HCT116 (cell line): ENCODE measurements around the gene CDH23. TPM values are rescaled to one million over a fixed set of nuclear protein-coding genes. Genes with fewer than 3 reads are reported as not detected.

Source experiments
- ATAC-seq: fragments of 200-7000 bp; cut with Tn5 transposase; 2 replicates; pipeline ENCODE4 v1.9.1; 2020; ENCODE audit warnings: mild to moderate bottlenecking, moderate library complexity
- BruUV-seq: library from RNA; stranded (reverse); fragments of 400-500 nt; replicated peaks from 2 replicates; lab custom pipeline; 2021; lab: Mats Ljungman, UMichigan
- CTCF ChIA-PET: fragments of 300-600 bp; sonication (Branson Sonifier 250); formaldehyde crosslinking; loops from one replicate; lab custom pipeline; 2021; ENCODE audit warnings: antibody characterized with exemption; lab: Charles Lee
- POLR2A ChIA-PET: fragments of 300-600, 350-600 bp; sonication (Branson Sonifier 250); formaldehyde crosslinking; loops from one replicate; lab custom pipeline; 2021; ENCODE audit warnings: antibody characterized with exemption; lab: Charles Lee
- RAD21 ChIA-PET, 2 experiments: fragments of 300-600 bp; sonication (Branson Sonifier 250); formaldehyde crosslinking; loops; one replicate each; lab custom pipeline; 2023; ENCODE audit warnings: low total read pairs in 2 of 2; ENCODE audit not compliant: uncharacterized antibody in 2 of 2, unreplicated experiment in 2 of 2, low non-redundant PET in 1 of 2; lab: Charles Lee
- DNase-seq: peaks from one replicate; pipeline ENCODE4 v3.0.0-alpha.2; 2010; ENCODE audit warnings: low read depth, low spot score
- H2AFZ ChIP-seq: fragments of 200-600 bp; shearing (Covaris generic), sonication (generic); 2 replicates; pipeline ENCODE4 v1.6.1; 2017; ENCODE audit warnings: low read depth, mixed run types, mixed read lengths, antibody characterized with exemption, low read length; ENCODE audit not compliant: poor library complexity, severe bottlenecking
- H3K27ac ChIP-seq: 2 replicates; pipeline ENCODE4 v1.5.1; 2012; ENCODE audit warnings: low read depth, low read length
- H3K27me3 ChIP-seq: fragments of 200-600 bp; sonication (generic); 2 replicates; pipeline ENCODE4 v1.6.1; 2016; ENCODE audit warnings: mixed run types, low read length, mixed read lengths; ENCODE audit not compliant: insufficient read depth
- H3K36me3 ChIP-seq, 2 experiments: fragments of 200-500 bp in 1 of 2; fragments of 200-600 bp in 1 of 2; sonication (Bioruptor generic) in 1 of 2; sonication (generic) in 1 of 2; 2 replicates each; pipeline versions ENCODE4 v1.5.1 to v1.6.1; 2014 to 2016; ENCODE audit warnings: low read length in 2 of 2, inconsistent platforms in 1 of 2, mixed read lengths in 1 of 2, mixed run types in 1 of 2; ENCODE audit not compliant: insufficient read depth in 2 of 2, control insufficient read depth in 1 of 2
- H3K4me1 ChIP-seq, 2 experiments: fragments of 200-600 bp in 1 of 2; sonication (generic) in 1 of 2; 2 replicates each; pipeline versions ENCODE4 v1.5.1 to v1.6.1; 2012 to 2017; ENCODE audit warnings: low read length in 2 of 2, inconsistent platforms in 1 of 2, mild to moderate bottlenecking in 1 of 2, mixed read lengths in 1 of 2, mixed run types in 1 of 2, moderate library complexity in 1 of 2; ENCODE audit not compliant: insufficient read depth in 2 of 2, control insufficient read depth in 1 of 2
- H3K4me2 ChIP-seq: fragments of 200-600 bp; sonication (generic); 2 replicates; pipeline ENCODE4 v1.6.1; 2017; ENCODE audit warnings: mixed run types, low read length, mixed read lengths
- H3K4me3 ChIP-seq, 2 experiments: fragments of 200-600 bp in 1 of 2; sonication (generic) in 1 of 2; replicated peaks in 1 of 2; 2 replicates each; pipeline ENCODE4 v1.5.1; 2011 to 2016; ENCODE audit warnings: low read length in 2 of 2, control low read depth in 1 of 2, low read depth in 1 of 2, mild to moderate bottlenecking in 1 of 2, mixed read lengths in 1 of 2, mixed run types in 1 of 2
- H3K79me2 ChIP-seq: fragments of 200-600 bp; sonication (generic); 2 replicates; pipeline ENCODE4 v1.6.1; 2017; ENCODE audit warnings: mild to moderate bottlenecking, mixed run types, low read length, moderate library complexity, mixed read lengths; ENCODE audit not compliant: insufficient read depth
- H3K9ac ChIP-seq: fragments of 200-600 bp; sonication (generic); 2 replicates; pipeline ENCODE4 v1.6.1; 2016; ENCODE audit warnings: low read length, mixed read lengths
- H3K9me2 ChIP-seq: fragments of 200-600 bp; sonication (generic), shearing (Covaris generic); 2 replicates; pipeline ENCODE4 v1.6.1; 2017; ENCODE audit warnings: mixed run types, mild to moderate bottlenecking, moderate library complexity; ENCODE audit not compliant: insufficient read depth
- H3K9me3 ChIP-seq, 2 experiments: fragments of 200-500 bp in 1 of 2; fragments of 200-600 bp in 1 of 2; sonication (Bioruptor generic) in 1 of 2; sonication (generic) in 1 of 2; 2 replicates each; pipeline ENCODE4 v1.6.1; 2014 to 2017; ENCODE audit warnings: low read length in 2 of 2, mixed read lengths in 2 of 2, inconsistent platforms in 1 of 2, low read depth in 1 of 2, mild to moderate bottlenecking in 1 of 2, mixed run types in 1 of 2, moderate library complexity in 1 of 2; ENCODE audit not compliant: control insufficient read depth in 1 of 2, insufficient read depth in 1 of 2
- H4K20me1 ChIP-seq: fragments of 200-600 bp; sonication (generic), shearing (Covaris generic); 2 replicates; pipeline ENCODE4 v1.6.1; 2017; ENCODE audit warnings: mixed run types, mild to moderate bottlenecking, moderate library complexity; ENCODE audit not compliant: insufficient read depth
- EGR1 ChIP-seq: IDR thresholded peaks from 2 replicates; pipeline ENCODE4 v1.6.1; 2012; ENCODE audit warnings: low read depth
- EZH2 ChIP-seq: fragments of 200-600 bp; sonication (generic); IDR thresholded peaks from 2 replicates; pipeline ENCODE4 v1.6.1; 2017; ENCODE audit warnings: antibody characterized with exemption, mixed run types
- EZH2phosphoT487 ChIP-seq: fragments of 200-600 bp; IDR thresholded peaks from 2 replicates; pipeline ENCODE4 v1.6.1; 2018; ENCODE audit warnings: antibody characterized with exemption, borderline replicate concordance
- FOSL1 ChIP-seq: IDR thresholded peaks from 2 replicates; pipeline ENCODE4 v1.6.1; 2012; ENCODE audit warnings: low read depth
- POLR2AphosphoS5 ChIP-seq: IDR thresholded peaks from 2 replicates; pipeline ENCODE4 v1.6.1; 2011; ENCODE audit warnings: mild to moderate bottlenecking, low read depth, low read length, moderate library complexity
- SRF ChIP-seq: IDR thresholded peaks from 2 replicates; pipeline ENCODE4 v1.6.1; 2012; ENCODE audit warnings: low read depth
- ZNF274 ChIP-seq: fragments of 200-500 bp; sonication (Bioruptor generic); IDR thresholded peaks from 2 replicates; pipeline ENCODE4 v1.6.1; 2014; ENCODE audit warnings: mild to moderate bottlenecking, low read depth, low read length, inconsistent platforms
- intact Hi-C: fragments of 100-400 bp; cut with micrococcal nuclease; formaldehyde crosslinking; loops from 2 replicates; pipeline ENCODE4 v1.10.0; 2022
- total RNA-seq: library from RNA; stranded (reverse); gene quantifications from one replicate; pipeline ENCODE4 v1.2.1, GENCODE V29; 2021; ENCODE audit not compliant: unreplicated experiment
- TF ChIP-seq, protein P1 (sequence below): IDR thresholded peaks from 2 replicates; pipeline ENCODE4 v1.6.1; 2012
- TF ChIP-seq, protein P2 (sequence below): IDR thresholded peaks from 2 replicates; pipeline ENCODE4 v1.6.1; 2011; ENCODE audit warnings: mild to moderate bottlenecking, low read length, moderate library complexity; ENCODE audit not compliant: insufficient replicate concordance; ENCODE audit errors: extremely low read depth

CDH23 gene
- total RNA-seq, 1 experiment from 2014 or later: not detected

DNA sequence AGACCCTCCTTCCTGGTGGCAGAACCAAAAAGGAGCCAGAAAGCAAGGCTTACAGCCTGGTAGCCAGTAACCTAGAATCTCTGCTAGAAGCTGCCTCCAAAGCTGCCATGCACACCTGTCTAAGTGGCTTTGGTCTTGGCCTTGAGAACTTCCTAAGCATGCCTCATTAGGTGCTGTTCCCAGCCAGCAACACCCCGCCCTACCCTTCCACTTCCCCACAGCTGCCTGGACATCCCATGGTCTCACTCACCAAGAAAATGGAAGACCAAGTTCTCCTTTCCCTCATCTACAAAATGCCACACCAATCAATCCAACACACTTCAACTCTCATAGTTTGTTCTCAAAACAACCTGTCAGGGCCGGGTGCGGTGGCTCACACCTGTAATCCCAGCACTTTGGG lies 450.1 kb downstream of the CDH23 start:
- Histone ChIP-seq H3K79me2 (peaks cover 91% of the 10 kb centered on the region), H4K20me1 (peaks cover 3% of the 10 kb centered on the region; the same call in 1 of the 2 replicates), H3K9me3 (no peaks in the 10 kb centered on the region), H2AFZ (no peak overlapping the region), H3K27ac (no peak overlapping the region), H3K4me2 (no peak overlapping the region), H3K36me3 (no peaks in the 10 kb centered on the region), H3K9me2 (no peaks in the 10 kb centered on the region), H3K4me3 (no peak overlapping the region), H3K4me1 (peaks cover 4 to 25% of the 10 kb centered on the region in 2 experiments; a peak in 3 of 4 replicates), H3K9ac (no peak overlapping the region), H3K27me3 (no peaks in the 10 kb centered on the region)
- RAD21 ChIA-PET: no interaction called here
- POLR2A ChIA-PET: interaction anchor here (1.3 kb wide), 1 partner anchor 14 kb away, joined by 3 read pairs; no protein-coding TSS in a partner anchor
- ATAC-seq: no peak
- BruUV-seq: no TSS peak
- no peak for TF ChIP-seq EGR1
- TF ChIP-seq POLR2AphosphoS5: no peak
- TF ChIP-seq FOSL1: no peak
- TF ChIP-seq, protein P1, sequence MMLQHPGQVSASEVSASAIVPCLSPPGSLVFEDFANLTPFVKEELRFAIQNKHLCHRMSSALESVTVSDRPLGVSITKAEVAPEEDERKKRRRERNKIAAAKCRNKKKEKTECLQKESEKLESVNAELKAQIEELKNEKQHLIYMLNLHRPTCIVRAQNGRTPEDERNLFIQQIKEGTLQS: no peak
- no peak for TF ChIP-seq SRF
- DNase-seq: no peak
- intact Hi-C loops: no loop called here
- CTCF ChIA-PET: no interaction called here

DNA sequence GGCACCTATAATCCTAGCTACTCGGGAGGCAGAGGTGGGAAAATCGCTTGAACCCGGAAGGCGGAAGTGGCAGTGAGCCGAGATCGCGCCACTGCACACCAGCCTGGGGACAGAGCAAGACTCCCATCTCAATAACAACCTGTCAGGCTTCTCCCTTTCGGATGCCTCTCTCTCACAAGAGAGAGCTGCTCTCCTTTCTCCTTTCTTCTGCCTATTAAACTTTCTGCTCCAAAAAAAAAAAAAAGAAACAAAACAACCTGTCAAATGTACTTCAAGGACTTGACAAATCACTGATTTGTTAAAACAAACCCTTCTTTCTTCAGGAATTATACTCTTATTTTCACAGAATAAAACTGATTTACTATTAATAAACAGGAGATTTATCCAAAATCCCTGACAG lies 450.7 kb downstream of the CDH23 start:
- Histone ChIP-seq H3K4me1 (peaks cover 4 to 30% of the 10 kb centered on the region in 2 experiments; a peak in 3 of 4 replicates), H3K9me3 (no peaks in the 10 kb centered on the region), H4K20me1 (peaks cover 3% of the 10 kb centered on the region; the same call in 1 of the 2 replicates), H3K9me2 (no peaks in the 10 kb centered on the region), H3K4me3 (no peak overlapping the region), H3K79me2 (peaks cover 85% of the 10 kb centered on the region), H3K4me2 (no peak overlapping the region), H2AFZ (no peak overlapping the region), H3K27ac (no peak overlapping the region), H3K27me3 (no peaks in the 10 kb centered on the region), H3K9ac (no peak overlapping the region), H3K36me3 (no peaks in the 10 kb centered on the region)
- POLR2A ChIA-PET: interaction anchor here (1.3 kb wide), 1 partner anchor 13 kb away, joined by 3 read pairs; no protein-coding TSS in a partner anchor
- no TSS peak for BruUV-seq
- TF ChIP-seq, protein P2, sequence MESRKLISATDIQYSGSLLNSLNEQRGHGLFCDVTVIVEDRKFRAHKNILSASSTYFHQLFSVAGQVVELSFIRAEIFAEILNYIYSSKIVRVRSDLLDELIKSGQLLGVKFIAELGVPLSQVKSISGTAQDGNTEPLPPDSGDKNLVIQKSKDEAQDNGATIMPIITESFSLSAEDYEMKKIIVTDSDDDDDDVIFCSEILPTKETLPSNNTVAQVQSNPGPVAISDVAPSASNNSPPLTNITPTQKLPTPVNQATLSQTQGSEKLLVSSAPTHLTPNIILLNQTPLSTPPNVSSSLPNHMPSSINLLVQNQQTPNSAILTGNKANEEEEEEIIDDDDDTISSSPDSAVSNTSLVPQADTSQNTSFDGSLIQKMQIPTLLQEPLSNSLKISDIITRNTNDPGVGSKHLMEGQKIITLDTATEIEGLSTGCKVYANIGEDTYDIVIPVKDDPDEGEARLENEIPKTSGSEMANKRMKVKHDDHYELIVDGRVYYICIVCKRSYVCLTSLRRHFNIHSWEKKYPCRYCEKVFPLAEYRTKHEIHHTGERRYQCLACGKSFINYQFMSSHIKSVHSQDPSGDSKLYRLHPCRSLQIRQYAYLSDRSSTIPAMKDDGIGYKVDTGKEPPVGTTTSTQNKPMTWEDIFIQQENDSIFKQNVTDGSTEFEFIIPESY: no peak
- TF ChIP-seq SRF: no peak
- TF ChIP-seq FOSL1: no peak
- no peak for TF ChIP-seq EZH2phosphoT487
- TF ChIP-seq EZH2: no peak
- TF ChIP-seq ZNF274: no peak
- RAD21 ChIA-PET: no interaction called here
- DNase-seq (no peak), ATAC-seq (no peak)
- intact Hi-C loops: no loop called here
- CTCF ChIA-PET: no interaction called here
